ENCODE measurements around the gene TMEM167A.

The TMEM167A gene

GRCh38 chr5:83034528-83035207, 42.5 kb downstream of the TMEM167A start:
- no peak for DNase-seq

- no peak for DNase-seq
Measured at GRCh38 chr5:83034036-83034435, 43.2 kb downstream of the TMEM167A start.

GRCh38 chr5:83031381-83031780, 45.8 kb downstream of the TMEM167A start:
- DNase-seq: no peak

- no peak for DNase-seq
Measured at GRCh38 chr5:83029912-83030311, 47.3 kb downstream of the TMEM167A start.

- DNase-seq: no peak
Measured at GRCh38 chr5:83026930-83027687, 50.1 kb downstream of the TMEM167A start.

GRCh38 chr5:83026516-83026915, 50.7 kb downstream of the TMEM167A start:
- no peak for DNase-seq

- DNase-seq: no peak
Measured at GRCh38 chr5:83025690-83026478, 51.3 kb downstream of the TMEM167A start.

GRCh38 chr5:83022334-83022733, 54.9 kb downstream of the TMEM167A start:
- no peak for DNase-seq

GRCh38 chr5:83015676-83016075, 61.5 kb downstream of the TMEM167A start:
- no peak for DNase-seq

GRCh38 chr5:83011985-83012384, 65.2 kb downstream of the TMEM167A start:
- DNase-seq: no peak

- DNase-seq: no peak
Measured at GRCh38 chr5:83009408-83009807, 67.8 kb downstream of the TMEM167A start.

GRCh38 chr5:83007755-83008154, 69.4 kb downstream of the TMEM167A start:
- DNase-seq: no peak

GRCh38 chr5:83006683-83007283, 70.4 kb downstream of the TMEM167A start:
- DNase-seq: no peak

- no peak for DNase-seq
Measured at GRCh38 chr5:83003791-83004190, 73.4 kb downstream of the TMEM167A start.

Measured in activated CD4-positive, alpha-beta T cell treated with anti-CD3 and anti-CD28 coated beads, Interleukin-2, amount 50 U/mL, for 1 hour (primary cell).